Mucosa of gallbladder (tissue), 1 donor: Measurements from ENCODE around the gene PHKB. TPM values are rescaled to one million over a fixed set of nuclear protein-coding genes. Genes with fewer than 3 reads are reported as not detected.
A peak's percentile ranks its signal among the peaks of the same experiment; 100 is the strongest.
"Not testable (repeated sequence)": the region's sequence is repeated elsewhere in the genome, so short reads cannot be mapped to it uniquely, and the experiment has no call there.

Experiments
- DNase-seq: peaks from one replicate; pipeline ENCODE4 v3.0.0-alpha.2; 2020; ENCODE audit warnings: low spot score
- total RNA-seq: library from RNA; stranded (reverse); gene quantifications from one replicate; pipeline ENCODE4 v1.2.1, GENCODE V29; 2021
- donor health status: DM: no; HTN: no; CAD: no.

Gene PHKB
- total RNA-seq, 1 donor from 2014 or later, result 82.6 TPM

- no peak for DNase-seq
These were observed 8.1 kb downstream of the PHKB start for GRCh38 chr16:47469227-47469626.

GRCh38 chr16:47470211-47470610 lies 9.1 kb downstream of the PHKB start:
- DNase-seq, result no peak

- no peak for DNase-seq
These were observed 9.7 kb downstream of the PHKB start for GRCh38 chr16:47470810-47471209.

- not testable (repeated sequence) for DNase-seq
These were observed 11.9 kb downstream of the PHKB start for GRCh38 chr16:47473004-47473403.

- DNase-seq, result no peak
These were observed 12.7 kb downstream of the PHKB start for GRCh38 chr16:47473792-47474191.

- no peak for DNase-seq
These were observed 14.7 kb downstream of the PHKB start for GRCh38 chr16:47475786-47476185.

- no peak for DNase-seq
These were observed 15.7 kb downstream of the PHKB start for GRCh38 chr16:47476654-47477345.

GRCh38 chr16:47477679-47478078 lies 16.5 kb downstream of the PHKB start:
- DNase-seq, result no peak

- DNase-seq, result no peak
These were observed 19.3 kb downstream of the PHKB start for GRCh38 chr16:47480410-47480809.

GRCh38 chr16:47481698-47482374 lies 20.7 kb downstream of the PHKB start:
- no peak for DNase-seq

GRCh38 chr16:47483616-47484015 lies 22.5 kb downstream of the PHKB start:
- DNase-seq, result no peak

GRCh38 chr16:47486856-47487255 lies 25.7 kb downstream of the PHKB start:
- no peak for DNase-seq

- no peak for DNase-seq
These were observed 26.9 kb downstream of the PHKB start for GRCh38 chr16:47488051-47488450.

- no peak for DNase-seq
These were observed 29.3 kb downstream of the PHKB start for GRCh38 chr16:47490471-47490870.

- no peak for DNase-seq
These were observed 30.9 kb downstream of the PHKB start for GRCh38 chr16:47492036-47492427.

- peak; percentile 67 for DNase-seq
These were observed 31.6 kb downstream of the PHKB start for GRCh38 chr16:47492428-47493377.

- DNase-seq, result no peak
These were observed 32.5 kb downstream of the PHKB start for GRCh38 chr16:47493381-47494337.

- no peak for DNase-seq
These were observed 38.1 kb downstream of the PHKB start for GRCh38 chr16:47499080-47499699.

GRCh38 chr16:47499700-47500264 lies 38.7 kb downstream of the PHKB start:
- no peak for DNase-seq

GRCh38 chr16:47503936-47504335 lies 42.8 kb downstream of the PHKB start:
- DNase-seq, result no peak
